Measurements from ENCODE around the gene MRC2. TPM values are rescaled to one million over a fixed set of nuclear protein-coding genes. Genes with fewer than 3 reads are reported as not detected.

Gene MRC2
- total RNA-seq, 1 donor = 1.7 TPM

DNA sequence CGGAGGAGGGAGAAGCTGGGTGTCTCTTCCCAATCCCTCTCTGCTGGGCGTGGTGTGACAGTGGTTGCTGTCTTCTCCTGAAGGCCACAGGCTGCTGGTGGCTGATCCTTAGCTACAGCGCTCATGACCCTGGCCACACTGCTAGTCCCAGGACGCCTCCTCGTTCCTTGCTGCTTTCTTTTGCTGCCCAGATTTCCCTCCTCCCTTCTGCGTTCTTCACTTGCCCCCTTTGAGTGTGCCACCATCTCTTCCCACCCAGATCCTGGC lies 90.1 kb downstream of the MRC2 start:
- Histone ChIP-seq H3K27me3 (ENCODE audit: insufficient read depth, low read length) (no peaks in the 10 kb centered on the region), H3K9me3 (ENCODE audit: low read depth, low read length) (no peaks in the 10 kb centered on the region), H3K4me3 (ENCODE audit: low read length) (no peak overlapping the region), H3K4me1 (ENCODE audit: insufficient read depth, low read length) (peaks cover 8% of the 10 kb centered on the region)

DNA sequence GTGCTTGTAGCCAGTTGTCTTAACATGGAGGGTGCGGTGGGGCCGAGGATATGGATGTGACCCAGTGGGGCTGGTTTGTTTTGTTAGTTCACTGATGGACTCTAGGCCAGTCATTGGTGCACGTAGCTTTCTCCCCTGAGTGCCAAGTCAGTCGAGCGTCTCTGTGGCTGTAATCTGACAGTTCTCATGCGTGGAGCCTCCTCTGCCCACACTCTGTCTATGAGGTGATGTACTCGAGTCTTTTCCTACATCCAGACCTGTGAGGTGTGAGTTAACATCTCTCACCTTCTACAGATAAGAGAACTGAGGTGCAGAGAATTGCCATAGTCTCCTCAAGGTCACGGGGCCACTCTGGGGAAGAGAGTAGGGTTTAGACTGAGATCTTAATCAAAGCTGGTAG lies 90.4 kb downstream of the MRC2 start:
- no peak overlapping the region for H3K4me3 ChIP-seq (ENCODE audit: low read length)
- no peaks in the 10 kb centered on the region for H3K27me3 ChIP-seq (ENCODE audit: insufficient read depth, low read length)
- H3K4me1 ChIP-seq (ENCODE audit: insufficient read depth, low read length) = peaks cover 8% of the 10 kb centered on the region
- H3K9me3 ChIP-seq (ENCODE audit: low read depth, low read length) = no peaks in the 10 kb centered on the region

DNA sequence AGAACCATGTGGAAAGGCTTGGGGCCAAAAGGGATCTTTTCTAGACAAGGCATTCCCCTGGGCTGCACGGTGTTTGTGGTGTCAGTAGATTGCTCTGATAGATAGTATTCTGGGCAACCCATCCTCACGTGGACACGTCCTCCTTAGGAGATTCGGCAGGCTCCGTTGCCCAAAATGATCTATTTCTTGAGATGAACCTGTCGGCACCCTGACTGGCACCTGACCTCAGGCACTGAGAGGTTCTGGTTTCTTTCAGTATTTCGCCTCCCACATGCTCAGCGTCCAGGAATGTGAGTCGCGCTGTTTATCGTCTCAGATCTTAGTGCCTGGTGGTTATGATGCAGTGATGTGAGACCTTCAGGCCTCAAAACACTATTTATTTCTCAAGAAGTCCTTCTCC lies 91.0 kb downstream of the MRC2 start:
- H3K4me3 ChIP-seq (ENCODE audit: low read length) = no peak overlapping the region
- peaks cover 8% of the 10 kb centered on the region for H3K4me1 ChIP-seq (ENCODE audit: insufficient read depth, low read length)
- H3K27me3 ChIP-seq (ENCODE audit: insufficient read depth, low read length) = no peaks in the 10 kb centered on the region
- no peaks in the 10 kb centered on the region for H3K9me3 ChIP-seq (ENCODE audit: low read depth, low read length)

DNA sequence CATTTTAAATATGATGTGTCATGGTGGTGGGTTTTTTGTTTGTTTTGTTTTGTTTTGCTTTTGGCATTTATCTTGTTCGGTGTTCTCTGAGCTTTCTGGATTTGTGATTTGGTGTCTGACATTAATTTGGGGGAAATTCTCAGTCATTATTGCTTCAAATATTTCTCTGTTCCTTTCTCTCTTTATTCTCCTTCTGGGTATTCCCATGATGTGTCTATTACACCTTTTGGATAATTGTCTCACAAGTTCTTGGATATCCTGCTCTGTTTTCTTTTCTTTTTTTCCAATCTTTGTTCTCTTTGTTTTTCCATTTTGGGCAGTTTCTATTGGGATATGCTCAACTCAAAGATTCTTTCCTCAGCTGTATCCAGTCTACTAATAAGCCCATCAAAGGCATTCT lies 92.1 kb downstream of the MRC2 start:
- H3K9me3 ChIP-seq (ENCODE audit: low read depth, low read length) = no peaks in the 10 kb centered on the region
- peaks cover 17% of the 10 kb centered on the region for H3K4me1 ChIP-seq (ENCODE audit: insufficient read depth, low read length)
- no peaks in the 10 kb centered on the region for H3K27me3 ChIP-seq (ENCODE audit: insufficient read depth, low read length)
- H3K4me3 ChIP-seq (ENCODE audit: low read length) = no peak overlapping the region

DNA sequence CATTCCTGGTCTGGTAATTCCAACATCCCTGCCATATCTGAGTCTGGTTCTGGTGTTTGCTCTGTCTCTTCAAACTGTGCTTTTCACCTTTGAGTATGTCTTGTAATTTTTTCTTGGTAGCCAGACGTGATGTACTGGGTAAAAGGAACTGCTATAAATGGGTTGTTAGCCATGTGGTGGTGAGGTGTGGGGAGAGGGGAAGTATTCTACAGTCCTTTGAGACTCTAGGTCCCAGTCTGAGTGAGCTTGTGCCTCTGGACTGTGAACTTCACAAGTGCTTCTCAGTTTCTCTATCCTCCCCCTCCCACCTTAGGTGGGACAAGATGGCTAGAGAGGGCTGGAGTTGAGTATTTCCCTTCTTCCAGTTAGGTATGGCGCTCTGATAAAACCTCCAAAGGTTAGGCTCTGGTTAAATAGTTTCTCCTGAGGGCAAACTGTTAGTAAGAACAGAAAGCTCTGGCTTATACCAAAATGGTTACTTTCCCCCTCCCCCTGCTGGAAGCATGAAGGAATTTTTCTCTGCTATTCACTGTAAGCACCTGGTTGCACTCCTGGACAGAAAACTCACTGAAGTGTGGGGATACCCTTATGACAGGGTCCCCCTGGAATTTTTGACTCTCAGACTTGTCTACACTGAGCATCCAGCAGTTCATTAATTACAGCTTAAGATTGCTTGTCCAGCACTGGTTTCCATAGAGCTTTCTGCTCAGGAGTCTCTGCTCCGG lies 92.8 kb downstream of the MRC2 start:
- no peaks in the 10 kb centered on the region for H3K9me3 ChIP-seq (ENCODE audit: low read depth, low read length)
- H3K4me3 ChIP-seq (ENCODE audit: low read length) = no peak overlapping the region
- no peaks in the 10 kb centered on the region for H3K27me3 ChIP-seq (ENCODE audit: insufficient read depth, low read length)
- peaks cover 24% of the 10 kb centered on the region for H3K4me1 ChIP-seq (ENCODE audit: insufficient read depth, low read length)

DNA sequence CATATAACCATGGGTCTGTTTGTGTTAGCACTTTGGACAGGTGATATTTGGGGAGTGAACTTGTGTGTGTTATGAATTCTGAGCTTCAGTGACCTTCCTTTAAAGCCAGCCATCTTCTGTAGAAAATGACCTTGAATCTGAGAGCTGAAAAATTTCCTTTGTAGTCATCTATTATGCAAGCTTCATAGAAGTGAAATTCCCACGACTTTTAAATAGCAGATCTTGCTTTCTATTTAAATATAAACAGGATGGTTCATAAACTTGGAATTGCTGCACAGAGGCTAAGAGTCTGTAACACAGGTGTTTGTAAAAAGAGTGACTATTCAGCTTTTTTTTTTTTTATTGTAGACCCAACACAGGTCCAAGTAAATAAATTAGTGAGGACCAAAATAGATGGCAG lies 95.2 kb downstream of the MRC2 start:
- no peaks in the 10 kb centered on the region for H3K9me3 ChIP-seq (ENCODE audit: low read depth, low read length)
- peaks cover 28% of the 10 kb centered on the region for H3K4me1 ChIP-seq (ENCODE audit: insufficient read depth, low read length)
- no peaks in the 10 kb centered on the region for H3K27me3 ChIP-seq (ENCODE audit: insufficient read depth, low read length)
- H3K4me3 ChIP-seq (ENCODE audit: low read length) = no peak overlapping the region

DNA sequence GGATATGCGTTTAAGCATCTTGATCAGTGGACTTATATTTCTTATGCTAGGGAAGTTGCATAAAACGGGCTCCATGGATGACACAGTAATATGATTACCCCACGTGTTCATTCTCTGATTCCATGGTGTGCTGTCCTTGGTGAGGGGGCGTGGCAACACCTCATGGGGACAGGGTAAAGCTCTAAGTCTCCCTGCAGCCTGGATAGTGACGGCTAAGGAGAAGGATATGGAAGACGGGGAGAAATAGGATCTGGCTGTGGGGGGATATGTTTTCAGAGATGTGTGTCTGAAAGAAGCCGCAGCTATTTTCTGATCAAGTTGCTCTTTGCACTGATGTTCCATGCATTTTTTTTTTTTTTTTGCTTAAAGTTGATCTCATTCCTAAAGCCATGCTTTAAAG lies 96.4 kb downstream of the MRC2 start:
- no peaks in the 10 kb centered on the region for H3K9me3 ChIP-seq (ENCODE audit: low read depth, low read length)
- peaks cover 28% of the 10 kb centered on the region for H3K4me1 ChIP-seq (ENCODE audit: insufficient read depth, low read length)
- no peak overlapping the region for H3K4me3 ChIP-seq (ENCODE audit: low read length)
- H3K27me3 ChIP-seq (ENCODE audit: insufficient read depth, low read length) = no peaks in the 10 kb centered on the region

DNA sequence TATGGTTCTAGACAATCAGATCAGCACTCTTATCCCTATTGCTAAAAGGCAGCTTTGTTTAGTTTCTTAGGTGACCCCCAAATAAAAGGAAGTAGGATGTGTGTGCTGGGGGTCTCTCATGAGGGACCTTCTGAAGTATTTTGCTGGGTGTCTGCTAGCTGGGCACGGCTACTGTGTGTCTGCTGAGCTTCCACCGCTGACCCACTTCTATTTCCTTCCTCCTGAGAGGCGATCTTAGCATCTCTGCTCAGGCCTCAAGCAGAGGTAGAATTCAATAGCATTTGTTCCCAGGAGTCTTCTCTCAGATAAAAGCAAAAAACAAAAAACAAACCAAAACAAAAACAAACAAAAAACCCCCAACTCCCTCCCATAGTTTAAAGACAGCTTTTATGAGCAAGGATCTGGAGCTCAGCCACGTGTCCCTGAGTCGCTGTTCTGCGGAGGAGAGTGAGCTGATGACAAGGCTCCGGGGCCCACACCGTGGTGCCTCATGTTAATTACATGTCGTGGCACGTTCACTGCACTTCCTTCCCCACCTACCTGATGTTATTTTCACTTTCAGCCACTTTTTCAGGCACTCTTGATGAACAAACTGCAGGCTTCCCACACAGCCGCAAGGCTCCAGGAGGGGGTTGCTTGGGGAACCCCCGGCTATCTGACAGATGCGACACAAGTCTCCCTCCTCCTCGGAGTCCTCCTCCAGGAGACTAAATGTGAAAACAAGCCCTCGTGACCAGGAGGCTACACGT lies 97.1 kb downstream of the MRC2 start:
- H3K4me3 ChIP-seq (ENCODE audit: low read length) = no peak overlapping the region
- H3K4me1 ChIP-seq (ENCODE audit: insufficient read depth, low read length) = peaks cover 28% of the 10 kb centered on the region
- H3K27me3 ChIP-seq (ENCODE audit: insufficient read depth, low read length) = no peaks in the 10 kb centered on the region
- H3K9me3 ChIP-seq (ENCODE audit: low read depth, low read length) = no peaks in the 10 kb centered on the region

DNA sequence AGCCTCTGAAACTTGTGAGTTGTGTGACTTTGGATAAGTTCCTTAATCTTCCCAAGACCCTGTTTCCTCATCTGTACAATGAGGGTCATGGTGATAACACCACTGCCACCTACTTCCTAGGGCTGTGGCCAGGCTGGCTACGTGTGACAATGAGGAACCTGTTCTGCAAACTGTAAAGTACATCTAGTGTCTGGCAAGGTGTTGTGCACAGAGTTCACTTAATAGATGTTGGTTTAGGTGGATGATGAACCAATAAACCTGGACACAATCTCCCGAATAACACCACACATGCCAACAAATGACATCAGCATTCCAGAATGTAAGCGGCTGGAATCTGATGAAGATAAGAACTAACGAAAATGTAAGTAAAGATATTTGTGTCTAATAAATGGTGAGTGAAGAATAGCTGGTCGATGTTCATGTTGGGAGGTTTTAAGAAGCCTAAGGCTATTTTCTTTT lies 98.3 kb downstream of the MRC2 start:
- no peak overlapping the region for H3K4me3 ChIP-seq (ENCODE audit: low read length)
- no peaks in the 10 kb centered on the region for H3K9me3 ChIP-seq (ENCODE audit: low read depth, low read length)
- H3K4me1 ChIP-seq (ENCODE audit: insufficient read depth, low read length) = peaks cover 20% of the 10 kb centered on the region
- no peaks in the 10 kb centered on the region for H3K27me3 ChIP-seq (ENCODE audit: insufficient read depth, low read length)

DNA sequence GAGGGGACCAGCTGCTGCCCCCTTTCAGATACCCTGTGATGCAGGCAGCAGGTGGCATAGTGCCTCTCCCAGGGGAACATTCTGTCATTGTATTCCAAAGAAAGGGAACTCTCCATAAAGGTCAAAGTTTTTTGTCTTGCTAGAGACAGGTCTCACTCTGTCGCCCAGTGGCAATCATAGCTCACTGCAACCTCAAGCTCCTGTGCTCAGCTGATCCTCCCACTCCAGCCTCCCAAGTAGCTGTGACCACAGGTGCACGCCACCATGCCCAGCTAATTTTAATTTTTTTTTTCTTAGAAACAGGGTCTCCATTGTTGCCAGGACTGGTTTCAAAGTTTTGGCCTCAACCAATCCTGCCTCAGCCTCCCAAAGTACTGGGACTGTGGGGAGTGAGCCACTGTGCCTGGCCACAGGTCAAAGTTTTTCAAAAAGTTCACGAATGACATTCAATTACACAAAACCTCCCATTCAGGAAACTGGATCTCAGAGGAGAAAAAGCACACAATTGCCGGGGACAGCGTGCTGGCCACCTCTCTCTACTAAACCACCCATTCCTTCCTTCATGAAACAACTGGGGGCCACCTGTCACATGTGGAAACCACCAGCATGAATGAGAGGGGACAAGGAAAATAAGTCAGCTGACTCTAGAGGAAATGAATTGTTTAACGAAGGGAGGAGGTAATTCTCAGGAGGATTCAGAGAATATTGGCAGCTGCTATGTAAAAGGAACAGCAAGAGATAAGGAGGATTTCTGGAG lies 100.6 kb downstream of the MRC2 start:
- Histone ChIP-seq H3K9me3 (ENCODE audit: low read depth, low read length) (no peaks in the 10 kb centered on the region), H3K4me1 (ENCODE audit: insufficient read depth, low read length) (peaks cover 20% of the 10 kb centered on the region), H3K4me3 (ENCODE audit: low read length) (no peak overlapping the region), H3K27me3 (ENCODE audit: insufficient read depth, low read length) (no peaks in the 10 kb centered on the region)

DNA sequence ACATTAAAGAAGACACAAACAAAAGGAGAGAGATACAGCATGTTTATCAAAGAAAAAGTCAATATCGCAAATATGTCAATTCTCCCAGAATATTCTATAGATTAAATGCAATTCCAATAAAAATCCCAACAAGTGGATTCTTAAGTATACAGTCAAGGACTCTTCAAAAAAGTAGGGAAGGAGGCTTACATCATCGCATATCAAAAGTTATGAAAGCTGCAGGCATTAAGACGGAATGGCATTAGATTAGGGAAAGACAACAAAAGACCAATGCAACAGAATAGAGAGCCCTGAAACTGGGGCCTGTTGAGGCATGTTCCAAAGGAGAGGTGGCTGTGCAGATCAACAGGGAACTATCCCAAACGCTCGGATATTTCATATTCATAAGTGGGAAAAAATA lies 104.7 kb downstream of the MRC2 start:
- H3K9me3 ChIP-seq (ENCODE audit: low read depth, low read length) = no peaks in the 10 kb centered on the region
- no peaks in the 10 kb centered on the region for H3K4me1 ChIP-seq (ENCODE audit: insufficient read depth, low read length)
- H3K27me3 ChIP-seq (ENCODE audit: insufficient read depth, low read length) = no peaks in the 10 kb centered on the region
- no peak overlapping the region for H3K4me3 ChIP-seq (ENCODE audit: low read length)

DNA sequence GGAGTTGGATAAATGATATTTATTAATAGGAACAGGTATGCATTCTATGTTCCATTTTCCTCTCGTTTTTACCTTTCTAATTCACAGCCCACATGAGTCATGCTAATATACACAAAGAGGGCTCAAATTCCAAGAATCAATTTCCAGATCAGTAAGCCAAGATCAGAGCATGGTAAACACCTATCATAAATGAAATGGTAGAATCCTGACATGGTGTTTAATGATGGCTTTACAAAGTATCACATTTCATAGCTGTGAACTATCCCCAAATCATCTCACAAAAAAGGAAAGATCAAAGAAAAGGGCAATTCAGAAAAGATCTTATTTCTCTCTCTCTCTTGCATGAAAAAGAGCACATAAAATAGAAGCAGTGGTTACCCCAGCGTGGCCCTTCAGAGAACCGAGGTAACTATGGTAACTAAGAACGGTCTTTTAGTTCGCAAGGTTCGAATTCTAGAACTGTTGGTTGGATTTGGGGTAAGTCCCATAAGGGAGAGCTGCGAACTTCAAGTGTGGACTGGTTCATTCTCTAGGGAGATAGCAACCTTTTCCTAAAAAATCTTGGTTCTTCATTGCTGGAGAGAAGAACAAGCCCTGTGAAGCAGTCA lies 107.7 kb downstream of the MRC2 start:
- no peak overlapping the region for H3K4me3 ChIP-seq (ENCODE audit: low read length)
- no peaks in the 10 kb centered on the region for H3K27me3 ChIP-seq (ENCODE audit: insufficient read depth, low read length)
- H3K9me3 ChIP-seq (ENCODE audit: low read depth, low read length) = no peaks in the 10 kb centered on the region
- H3K4me1 ChIP-seq (ENCODE audit: insufficient read depth, low read length) = no peaks in the 10 kb centered on the region

DNA sequence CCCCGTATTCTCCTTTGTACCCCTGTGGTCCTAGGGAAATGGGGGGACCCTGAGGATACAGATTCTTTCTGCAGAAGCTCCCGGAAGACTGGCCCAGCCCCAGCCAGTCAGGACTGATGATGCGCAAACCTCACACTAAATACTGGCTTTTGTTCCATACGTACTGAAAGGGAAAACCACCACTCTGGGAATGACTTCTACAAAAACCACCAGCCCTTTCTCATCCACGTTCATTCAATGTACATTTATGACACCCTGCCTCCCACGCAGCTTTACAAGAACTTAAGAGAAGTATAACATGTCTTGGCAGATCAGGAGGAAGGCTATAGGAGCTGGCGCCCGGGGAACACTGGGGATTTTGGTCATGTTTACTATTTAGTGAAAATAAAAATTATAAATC lies 110.0 kb downstream of the MRC2 start:
- Histone ChIP-seq H3K27me3 (ENCODE audit: insufficient read depth, low read length) (no peaks in the 10 kb centered on the region), H3K4me3 (ENCODE audit: low read length) (no peak overlapping the region), H3K4me1 (ENCODE audit: insufficient read depth, low read length) (no peaks in the 10 kb centered on the region), H3K9me3 (ENCODE audit: low read depth, low read length) (no peaks in the 10 kb centered on the region)

DNA sequence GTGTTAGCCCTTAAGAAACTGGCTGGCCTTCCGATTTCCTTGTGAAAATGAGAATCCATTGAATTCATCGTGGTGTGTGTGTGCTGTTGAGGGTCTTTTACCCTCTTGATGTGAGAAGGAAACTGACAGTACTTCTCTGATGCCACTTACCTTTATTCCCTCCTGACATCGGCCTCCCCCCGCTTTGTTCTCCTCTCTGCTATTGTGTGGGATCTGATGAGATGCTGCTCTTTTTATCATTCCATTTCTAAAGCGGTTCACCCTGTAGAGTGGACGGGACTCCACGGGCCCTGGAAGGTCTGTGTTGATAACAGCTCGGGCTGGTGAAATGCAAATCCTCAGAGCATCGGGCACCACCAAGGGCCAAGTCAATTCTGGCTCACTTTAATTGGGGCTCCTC lies 110.8 kb downstream of the MRC2 start:
- H3K4me3 ChIP-seq (ENCODE audit: low read length) = no peak overlapping the region
- no peaks in the 10 kb centered on the region for H3K27me3 ChIP-seq (ENCODE audit: insufficient read depth, low read length)
- no peaks in the 10 kb centered on the region for H3K4me1 ChIP-seq (ENCODE audit: insufficient read depth, low read length)
- no peaks in the 10 kb centered on the region for H3K9me3 ChIP-seq (ENCODE audit: low read depth, low read length)

DNA sequence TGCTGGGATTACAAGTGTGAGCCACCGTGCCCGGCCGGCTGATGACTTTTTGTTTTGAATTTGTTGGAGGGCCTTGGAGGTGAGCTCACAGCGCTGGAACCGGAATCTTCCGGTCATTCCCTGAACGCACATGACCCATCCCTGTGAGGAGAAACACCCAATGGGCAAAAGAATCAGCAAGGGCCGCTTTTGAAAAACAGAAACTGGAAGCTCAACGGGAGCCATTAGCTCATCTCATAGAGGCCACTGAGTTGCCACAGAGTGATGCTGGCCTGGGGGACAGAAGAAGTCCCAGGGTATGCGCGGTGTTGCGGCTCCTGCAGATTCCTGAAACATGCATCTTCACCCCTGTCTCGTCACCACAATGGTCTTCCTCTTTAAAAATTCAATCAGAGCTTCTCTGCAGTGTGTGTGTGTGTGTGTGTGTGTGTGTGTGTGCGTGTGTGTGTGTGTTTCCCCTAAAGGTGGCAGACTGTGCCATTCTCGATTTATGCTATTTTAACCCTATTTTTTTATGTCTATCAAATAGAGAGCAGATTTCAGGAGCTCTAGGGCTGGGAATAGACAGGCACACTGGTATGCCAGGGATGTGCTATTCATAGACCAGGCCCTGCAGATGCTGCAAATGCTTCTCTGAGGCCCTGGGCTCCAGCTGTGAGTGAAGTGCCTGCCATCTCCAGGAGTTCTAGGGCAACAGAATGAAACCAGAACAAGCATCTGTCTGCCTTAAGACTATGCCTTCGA lies 112.3 kb downstream of the MRC2 start:
- no peaks in the 10 kb centered on the region for H3K4me1 ChIP-seq (ENCODE audit: insufficient read depth, low read length)
- H3K9me3 ChIP-seq (ENCODE audit: low read depth, low read length) = no peaks in the 10 kb centered on the region
- H3K27me3 ChIP-seq (ENCODE audit: insufficient read depth, low read length) = no peaks in the 10 kb centered on the region

More for the DNA sequence above, 112.3 kb downstream of the MRC2 start:
- H3K4me3 ChIP-seq (ENCODE audit: low read length) = no peak overlapping the region

Data from mononuclear cell (primary cell).